GM12878 (cell line): ENCODE data around the gene ADAMTSL3. TPM values are rescaled to one million over a fixed set of nuclear protein-coding genes. Genes with fewer than 3 reads are reported as not detected.

Experiments
- ATAC-seq: fragments of 200-7000 bp; cut with Tn5 transposase; 3 replicates; pipeline ENCODE4 v1.9.1; 2020; ENCODE audit warnings: mild to moderate bottlenecking, moderate library complexity
- BruUV-seq: library from RNA; stranded (reverse); fragments of 400-500 nt; replicated peaks from 2 replicates; lab custom pipeline; 2021; lab: Mats Ljungman, UMichigan
- CTCF ChIA-PET: fragments of 300-600 bp; sonication (Branson Sonifier 250); formaldehyde crosslinking; extraction: SDS; loops from one replicate; lab custom pipeline; 2021; ENCODE audit warnings: inconsistent platforms; lab: Yijun Ruan, JAX
- POLR2A ChIA-PET: fragments of 350-600 bp; formaldehyde crosslinking; extraction: SDS; loops from one replicate; lab custom pipeline; 2021; ENCODE audit warnings: inconsistent platforms; lab: Charles Lee
- RAD21 ChIA-PET: fragments of 300-600 bp; sonication (Branson Sonifier 250); formaldehyde crosslinking; loops from one replicate; lab custom pipeline; 2023; ENCODE audit warnings: antibody characterized with exemption; ENCODE audit not compliant: unreplicated experiment; lab: Charles Lee
- SMC1A ChIA-PET: fragments of 300-600 bp; sonication (Branson Sonifier 250); formaldehyde crosslinking; loops from one replicate; lab custom pipeline; 2023; ENCODE audit not compliant: unreplicated experiment, uncharacterized antibody; lab: Charles Lee
- DNase-seq: peaks from one replicate; pipeline ENCODE4 v3.0.0-alpha.2; 2011; ENCODE audit warnings: low read depth, low spot score
- FAIRE-seq: peaks from 3 replicates; lab custom pipeline; 2011; peaks lifted over from hg19 to GRCh38; lab: Jason Lieb, UNC
- H2AFZ ChIP-seq: 2 replicates; pipeline ENCODE4 v1.6.0; 2011; ENCODE audit warnings: low read depth, low read length, control low read depth; ENCODE audit not compliant: control insufficient read depth
- H3K27ac ChIP-seq: 2 replicates; pipeline ENCODE4 v1.5.1; 2011; ENCODE audit warnings: control low read depth; ENCODE audit not compliant: control insufficient read depth, insufficient read depth
- H3K27me3 ChIP-seq, 2 experiments: replicated peaks in 1 of 2; 2 replicates each; pipeline versions ENCODE4 v1.6.0 to v1.6.1; 2011; ENCODE audit warnings: low read length in 1 of 2; ENCODE audit not compliant: control insufficient read depth in 2 of 2, insufficient read depth in 2 of 2
- H3K36me3 ChIP-seq, 2 experiments: 2 replicates each; pipeline ENCODE4 v1.5.1; 2011; ENCODE audit warnings: low read length in 1 of 2; ENCODE audit not compliant: control insufficient read depth in 2 of 2, insufficient read depth in 2 of 2
- H3K4me1 ChIP-seq: 2 replicates; pipeline ENCODE4 v1.6.1; 2011; ENCODE audit warnings: mild to moderate bottlenecking, low read length, moderate library complexity, mixed read lengths; ENCODE audit not compliant: control insufficient read depth, insufficient read depth
- H3K4me2 ChIP-seq: 2 replicates; pipeline ENCODE4 v1.6.0; 2011; ENCODE audit warnings: control low read depth; ENCODE audit not compliant: control insufficient read depth, insufficient read depth
- H3K4me3 ChIP-seq: fragments of 200-600 bp; sonication (generic); 2 replicates; pipeline ENCODE4 v1.5.1; 2016
- H3K79me2 ChIP-seq: 2 replicates; pipeline ENCODE4 v1.6.0; 2011; ENCODE audit warnings: low read length; ENCODE audit not compliant: control insufficient read depth, insufficient read depth
- H3K9ac ChIP-seq: 2 replicates; pipeline ENCODE4 v1.8.0; 2011; ENCODE audit warnings: low read length, control low read depth, mixed read lengths; ENCODE audit not compliant: control insufficient read depth, insufficient read depth
- H3K9me3 ChIP-seq: replicated peaks from 3 replicates; pipeline ENCODE4 v1.5.1; 2011; ENCODE audit warnings: mild to moderate bottlenecking, low read length; ENCODE audit not compliant: control insufficient read depth, insufficient read depth
- H4K20me1 ChIP-seq: 2 replicates; pipeline ENCODE4 v1.6.0; 2011; ENCODE audit not compliant: control insufficient read depth, insufficient read depth
- BHLHE40 ChIP-seq, 2 experiments: fragments of 450-650 bp in 1 of 2; IDR thresholded peaks; 2 replicates each; pipeline ENCODE4 v1.6.1; 2011 to 2017; ENCODE audit warnings: low read depth in 2 of 2, borderline replicate concordance in 1 of 2, improper control_type of control experiment in 1 of 2, low read length in 1 of 2, mild to moderate bottlenecking in 1 of 2
- ETV6 ChIP-seq, 2 experiments: fragments of 450-650 bp in 1 of 2; IDR thresholded peaks in 1 of 2; conservative IDR thresholded peaks in 1 of 2; 2 replicates each; pipeline ENCODE4 v1.6.1; 2014; ENCODE audit warnings: antibody characterized with exemption in 1 of 2, borderline replicate concordance in 1 of 2, low read depth in 1 of 2, mild to moderate bottlenecking in 1 of 2, moderate library complexity in 1 of 2
- FOXK2 ChIP-seq: fragments of 450-650 bp; IDR thresholded peaks from 2 replicates; pipeline ENCODE4 v1.6.1; 2017; ENCODE audit warnings: mild to moderate bottlenecking, moderate library complexity
- KLF5 ChIP-seq: fragments of 450-650 bp; IDR thresholded peaks from 2 replicates; pipeline ENCODE4 v1.6.1; 2014; ENCODE audit warnings: mild to moderate bottlenecking; ENCODE audit not compliant: partially characterized antibody
- MTA2 ChIP-seq: fragments of 450-650 bp; IDR thresholded peaks from 2 replicates; pipeline ENCODE4 v1.6.1; 2016; ENCODE audit warnings: low read depth, mild to moderate bottlenecking, moderate library complexity
- MYC ChIP-seq: IDR thresholded peaks from 2 replicates; pipeline ENCODE4 v1.6.1; 2011; ENCODE audit warnings: mild to moderate bottlenecking, low read length, moderate library complexity, inconsistent platforms; ENCODE audit not compliant: insufficient read depth, insufficient replicate concordance, insufficient read length, severe bottlenecking
- SREBF2 ChIP-seq: IDR thresholded peaks from 2 replicates; pipeline ENCODE4 v1.6.1; 2012; ENCODE audit warnings: mild to moderate bottlenecking, low read length
- WGBS: methylation state at CpG from one replicate; pipeline ENCODE4 v1.1.6; 2016; ENCODE audit warnings: low lambda C conversion rate; ENCODE audit not compliant: insufficient replicate concordance, insufficient coverage; ENCODE audit errors: missing lambda C conversion rate; 5-methylcytosine and 5-hydroxymethylcytosine counted together
- in situ Hi-C: fragments of 300-500 bp; cut with MboI; formaldehyde crosslinking; loops from 9 replicates; pipeline ENCODE4 v1.14.3; 2018; ENCODE audit warnings: mixed read lengths
- intact Hi-C: fragments of 100-400 bp; cut with micrococcal nuclease; formaldehyde crosslinking; loops from one replicate; pipeline ENCODE4 v1.14.2; 2022; ENCODE audit not compliant: unreplicated experiment
- polyA plus RNA-seq, 11 experiments: library from polyadenylated mRNA; depleted of rRNA in 4 of 11; unstranded in 6 of 11; stranded (reverse) in 5 of 11; fragments of >200 nt; fragmentation: Nextera tagmentation in 4 of 11; fragmentation: Illumina TruSeq in 1 of 11; extraction: Ambion mirVana in 4 of 11; extraction: Trizol in 1 of 11; gene quantifications; 1 replicate in 1 of 11; 2 replicates in 10 of 11; pipeline versions ENCODE4 v1.2.1 to v1.2.3, GENCODE V29; 2011 to 2016; ENCODE audit warnings: inconsistent platforms in 2 of 11, missing spikeins in 2 of 11, low read depth in 1 of 11
- total RNA-seq, 4 experiments: library from RNA; depleted of rRNA in 3 of 4; stranded (reverse); fragments of >200 nt in 3 of 4; fragmentation: Illumina TruSeq in 1 of 4; extraction: Trizol in 1 of 4; gene quantifications; 2 replicates each; pipeline versions ENCODE4 v1.2.1 to v1.2.3, GENCODE V29; 2013 to 2021
- TF ChIP-seq, protein P1 (sequence below): IDR thresholded peaks from 2 replicates; pipeline ENCODE4 v1.6.1; 2012; ENCODE audit warnings: improper control_type of control experiment, low read depth, low read length; ENCODE audit not compliant: insufficient replicate concordance
- TF ChIP-seq, protein P2 (sequence below): IDR thresholded peaks from 2 replicates; pipeline ENCODE4 v1.6.1; 2011; ENCODE audit warnings: low read depth, low read length, improper control_type of control experiment, borderline replicate concordance
- TF ChIP-seq, protein P3 (sequence below): IDR thresholded peaks from 2 replicates; pipeline ENCODE4 v1.6.1; 2012; ENCODE audit warnings: low read length, inconsistent platforms
- TF ChIP-seq, protein P4 (sequence below): fragments of 450-650 bp; IDR thresholded peaks from 2 replicates; pipeline ENCODE4 v1.6.1; 2017; ENCODE audit warnings: mild to moderate bottlenecking, moderate library complexity

The ADAMTSL3 gene
- total and polyA plus RNA-seq, 10 of the 15 experiments (the other 5 are each of a cell fraction or from before 2014, with no cell fraction given) = 0.01 to 0.28 (median 0.13) TPM

DNA sequence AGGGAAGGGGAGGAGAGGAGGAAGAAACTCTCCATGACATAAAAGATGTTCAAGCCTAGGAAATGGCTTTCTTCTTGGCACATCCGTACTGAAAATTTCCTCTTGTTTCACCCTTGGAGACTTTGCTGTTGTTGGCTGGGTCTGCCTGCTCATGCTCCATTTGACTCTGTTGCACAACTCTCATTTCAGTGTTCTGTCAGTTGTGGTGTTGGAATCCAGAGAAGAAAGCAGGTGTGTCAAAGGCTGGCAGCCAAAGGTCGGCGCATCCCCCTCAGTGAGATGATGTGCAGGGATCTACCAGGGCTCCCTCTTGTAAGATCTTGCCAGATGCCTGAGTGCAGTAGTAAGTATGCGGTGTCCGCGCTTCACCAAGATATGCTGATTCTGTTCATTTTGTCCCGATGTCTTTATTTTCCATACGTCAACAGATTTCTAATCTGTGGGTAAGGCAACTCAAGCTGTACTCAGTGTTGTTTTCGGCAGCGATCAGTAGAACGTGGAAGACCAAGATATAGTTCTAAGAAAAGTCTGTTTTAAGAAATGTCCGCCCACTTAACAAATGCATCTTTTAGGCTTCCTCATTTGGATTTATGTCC is 316.5 kb downstream of the ADAMTSL3 start:
- FAIRE-seq (no peak), DNase-seq (no peak), ATAC-seq (no peak)
- no peak overlapping the region for H3K27ac ChIP-seq
- H3K9me3 ChIP-seq = no peaks in the 10 kb centered on the region; the same call in 2 of the 3 replicates
- in situ Hi-C loops (no loop called here), intact Hi-C loops (no loop called here)
- H3K36me3 ChIP-seq = no peaks in the 10 kb centered on the region
- no peak overlapping the region for H2AFZ ChIP-seq
- no peaks in the 10 kb centered on the region for H4K20me1 ChIP-seq
- no peak overlapping the region for H3K4me3 ChIP-seq
- RAD21 ChIA-PET = no interaction called here
- no peak overlapping the region for H3K4me2 ChIP-seq
- CTCF ChIA-PET = no interaction called here
- BruUV-seq = no TSS peak
- H3K79me2 ChIP-seq = no peaks in the 10 kb centered on the region
- no peaks in the 10 kb centered on the region for H3K4me1 ChIP-seq
- WGBS = 94% methylated on average over 12 of the region's 12 CpGs
- no peaks in the 10 kb centered on the region for H3K27me3 ChIP-seq
- SMC1A ChIA-PET = interaction anchor here (0.5 kb wide), 1 partner anchor 44 kb away, joined by 3 read pairs; no protein-coding TSS in a partner anchor
- H3K9ac ChIP-seq = no peak overlapping the region
- POLR2A ChIA-PET = no interaction called here
- TF ChIP-seq MTA2 (no peak), ETV6 (conservative IDR thresholded peaks at IDR 0.05 in 1 of 2, IDR thresholded peaks at IDR 0.05 in 1 of 2; ENCODE audit: borderline replicate concordance in 1 of 2, low read depth in 1 of 2) (no peak), BHLHE40 (IDR thresholded peaks at IDR 0.05; ENCODE audit: borderline replicate concordance in 1 of 2, low read depth in 2 of 2, low read length in 1 of 2) (no peak), SREBF2 (no peak), MYC (no peak), KLF5 (no peak), FOXK2 (no peak)
- TF ChIP-seq, protein P1, sequence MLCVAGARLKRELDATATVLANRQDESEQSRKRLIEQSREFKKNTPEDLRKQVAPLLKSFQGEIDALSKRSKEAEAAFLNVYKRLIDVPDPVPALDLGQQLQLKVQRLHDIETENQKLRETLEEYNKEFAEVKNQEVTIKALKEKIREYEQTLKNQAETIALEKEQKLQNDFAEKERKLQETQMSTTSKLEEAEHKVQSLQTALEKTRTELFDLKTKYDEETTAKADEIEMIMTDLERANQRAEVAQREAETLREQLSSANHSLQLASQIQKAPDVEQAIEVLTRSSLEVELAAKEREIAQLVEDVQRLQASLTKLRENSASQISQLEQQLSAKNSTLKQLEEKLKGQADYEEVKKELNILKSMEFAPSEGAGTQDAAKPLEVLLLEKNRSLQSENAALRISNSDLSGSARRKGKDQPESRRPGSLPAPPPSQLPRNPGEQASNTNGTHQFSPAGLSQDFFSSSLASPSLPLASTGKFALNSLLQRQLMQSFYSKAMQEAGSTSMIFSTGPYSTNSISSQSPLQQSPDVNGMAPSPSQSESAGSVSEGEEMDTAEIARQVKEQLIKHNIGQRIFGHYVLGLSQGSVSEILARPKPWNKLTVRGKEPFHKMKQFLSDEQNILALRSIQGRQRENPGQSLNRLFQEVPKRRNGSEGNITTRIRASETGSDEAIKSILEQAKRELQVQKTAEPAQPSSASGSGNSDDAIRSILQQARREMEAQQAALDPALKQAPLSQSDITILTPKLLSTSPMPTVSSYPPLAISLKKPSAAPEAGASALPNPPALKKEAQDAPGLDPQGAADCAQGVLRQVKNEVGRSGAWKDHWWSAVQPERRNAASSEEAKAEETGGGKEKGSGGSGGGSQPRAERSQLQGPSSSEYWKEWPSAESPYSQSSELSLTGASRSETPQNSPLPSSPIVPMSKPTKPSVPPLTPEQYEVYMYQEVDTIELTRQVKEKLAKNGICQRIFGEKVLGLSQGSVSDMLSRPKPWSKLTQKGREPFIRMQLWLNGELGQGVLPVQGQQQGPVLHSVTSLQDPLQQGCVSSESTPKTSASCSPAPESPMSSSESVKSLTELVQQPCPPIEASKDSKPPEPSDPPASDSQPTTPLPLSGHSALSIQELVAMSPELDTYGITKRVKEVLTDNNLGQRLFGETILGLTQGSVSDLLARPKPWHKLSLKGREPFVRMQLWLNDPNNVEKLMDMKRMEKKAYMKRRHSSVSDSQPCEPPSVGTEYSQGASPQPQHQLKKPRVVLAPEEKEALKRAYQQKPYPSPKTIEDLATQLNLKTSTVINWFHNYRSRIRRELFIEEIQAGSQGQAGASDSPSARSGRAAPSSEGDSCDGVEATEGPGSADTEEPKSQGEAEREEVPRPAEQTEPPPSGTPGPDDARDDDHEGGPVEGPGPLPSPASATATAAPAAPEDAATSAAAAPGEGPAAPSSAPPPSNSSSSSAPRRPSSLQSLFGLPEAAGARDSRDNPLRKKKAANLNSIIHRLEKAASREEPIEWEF = no peak
- TF ChIP-seq, protein P2, sequence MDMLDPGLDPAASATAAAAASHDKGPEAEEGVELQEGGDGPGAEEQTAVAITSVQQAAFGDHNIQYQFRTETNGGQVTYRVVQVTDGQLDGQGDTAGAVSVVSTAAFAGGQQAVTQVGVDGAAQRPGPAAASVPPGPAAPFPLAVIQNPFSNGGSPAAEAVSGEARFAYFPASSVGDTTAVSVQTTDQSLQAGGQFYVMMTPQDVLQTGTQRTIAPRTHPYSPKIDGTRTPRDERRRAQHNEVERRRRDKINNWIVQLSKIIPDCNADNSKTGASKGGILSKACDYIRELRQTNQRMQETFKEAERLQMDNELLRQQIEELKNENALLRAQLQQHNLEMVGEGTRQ = no peak
- TF ChIP-seq, protein P3, sequence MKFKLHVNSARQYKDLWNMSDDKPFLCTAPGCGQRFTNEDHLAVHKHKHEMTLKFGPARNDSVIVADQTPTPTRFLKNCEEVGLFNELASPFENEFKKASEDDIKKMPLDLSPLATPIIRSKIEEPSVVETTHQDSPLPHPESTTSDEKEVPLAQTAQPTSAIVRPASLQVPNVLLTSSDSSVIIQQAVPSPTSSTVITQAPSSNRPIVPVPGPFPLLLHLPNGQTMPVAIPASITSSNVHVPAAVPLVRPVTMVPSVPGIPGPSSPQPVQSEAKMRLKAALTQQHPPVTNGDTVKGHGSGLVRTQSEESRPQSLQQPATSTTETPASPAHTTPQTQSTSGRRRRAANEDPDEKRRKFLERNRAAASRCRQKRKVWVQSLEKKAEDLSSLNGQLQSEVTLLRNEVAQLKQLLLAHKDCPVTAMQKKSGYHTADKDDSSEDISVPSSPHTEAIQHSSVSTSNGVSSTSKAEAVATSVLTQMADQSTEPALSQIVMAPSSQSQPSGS = no peak
- TF ChIP-seq, protein P4, sequence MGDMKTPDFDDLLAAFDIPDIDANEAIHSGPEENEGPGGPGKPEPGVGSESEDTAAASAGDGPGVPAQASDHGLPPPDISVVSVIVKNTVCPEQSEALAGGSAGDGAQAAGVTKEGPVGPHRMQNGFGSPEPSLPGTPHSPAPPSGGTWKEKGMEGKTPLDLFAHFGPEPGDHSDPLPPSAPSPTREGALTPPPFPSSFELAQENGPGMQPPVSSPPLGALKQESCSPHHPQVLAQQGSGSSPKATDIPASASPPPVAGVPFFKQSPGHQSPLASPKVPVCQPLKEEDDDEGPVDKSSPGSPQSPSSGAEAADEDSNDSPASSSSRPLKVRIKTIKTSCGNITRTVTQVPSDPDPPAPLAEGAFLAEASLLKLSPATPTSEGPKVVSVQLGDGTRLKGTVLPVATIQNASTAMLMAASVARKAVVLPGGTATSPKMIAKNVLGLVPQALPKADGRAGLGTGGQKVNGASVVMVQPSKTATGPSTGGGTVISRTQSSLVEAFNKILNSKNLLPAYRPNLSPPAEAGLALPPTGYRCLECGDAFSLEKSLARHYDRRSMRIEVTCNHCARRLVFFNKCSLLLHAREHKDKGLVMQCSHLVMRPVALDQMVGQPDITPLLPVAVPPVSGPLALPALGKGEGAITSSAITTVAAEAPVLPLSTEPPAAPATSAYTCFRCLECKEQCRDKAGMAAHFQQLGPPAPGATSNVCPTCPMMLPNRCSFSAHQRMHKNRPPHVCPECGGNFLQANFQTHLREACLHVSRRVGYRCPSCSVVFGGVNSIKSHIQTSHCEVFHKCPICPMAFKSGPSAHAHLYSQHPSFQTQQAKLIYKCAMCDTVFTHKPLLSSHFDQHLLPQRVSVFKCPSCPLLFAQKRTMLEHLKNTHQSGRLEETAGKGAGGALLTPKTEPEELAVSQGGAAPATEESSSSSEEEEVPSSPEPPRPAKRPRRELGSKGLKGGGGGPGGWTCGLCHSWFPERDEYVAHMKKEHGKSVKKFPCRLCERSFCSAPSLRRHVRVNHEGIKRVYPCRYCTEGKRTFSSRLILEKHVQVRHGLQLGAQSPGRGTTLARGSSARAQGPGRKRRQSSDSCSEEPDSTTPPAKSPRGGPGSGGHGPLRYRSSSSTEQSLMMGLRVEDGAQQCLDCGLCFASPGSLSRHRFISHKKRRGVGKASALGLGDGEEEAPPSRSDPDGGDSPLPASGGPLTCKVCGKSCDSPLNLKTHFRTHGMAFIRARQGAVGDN = no peak
